ENCODE data around the gene DENND1A. TPM values are rescaled to one million over a fixed set of nuclear protein-coding genes. Genes with fewer than 3 reads are reported as not detected.
A peak's percentile ranks its signal among the peaks of the same experiment; 100 is the strongest.

DENND1A gene
- total RNA-seq, 1 donor from 2014 or later = 12.7 TPM

DNA sequence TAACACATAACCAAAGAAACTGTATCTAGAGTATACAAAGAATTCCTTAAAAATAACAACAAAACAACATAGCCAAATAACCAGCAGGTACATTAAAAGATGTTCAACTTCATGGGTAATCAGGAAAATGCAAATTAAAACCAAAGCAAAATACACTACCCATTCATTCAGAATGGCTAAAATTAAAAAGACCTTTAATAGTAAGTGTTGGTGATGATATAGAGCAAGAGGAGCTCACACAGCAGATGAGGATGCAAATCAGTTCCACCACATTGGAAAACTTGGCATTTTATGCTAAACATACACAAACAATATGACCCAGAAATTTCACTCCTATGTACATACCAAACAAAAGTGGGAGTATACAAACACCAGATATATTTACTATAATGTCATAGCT, 97.8 kb downstream of the DENND1A start:
- Mint-ChIP-seq H3K27ac (ENCODE audit: unreplicated experiment) (no peak overlapping the region), H3K36me3 (ENCODE audit: low read depth, unreplicated experiment) (peaks cover 2% of the 10 kb centered on the region), H3K4me3 (ENCODE audit: unreplicated experiment) (no peak overlapping the region), H3K27me3 (ENCODE audit: low read depth, unreplicated experiment) (no peaks in the 10 kb centered on the region), H3K9me3 (ENCODE audit: unreplicated experiment) (peaks cover 8% of the 10 kb centered on the region), H3K4me1 (ENCODE audit: low read depth, unreplicated experiment) (peaks cover 9% of the 10 kb centered on the region)
- Histone ChIP-seq H3K4me1 (ENCODE audit: insufficient read depth, low read length) (peaks cover 9% of the 10 kb centered on the region), H3K4me3 (ENCODE audit: insufficient read depth, low read depth, low read length) (no peak overlapping the region), H3K9ac (ENCODE audit: low read length) (no peak overlapping the region), H3K4me2 (ENCODE audit: low read length) (no peak overlapping the region), H3K9me3 (ENCODE audit: insufficient read depth, low read depth, low read length) (no peaks in the 10 kb centered on the region), H3K36me3 (ENCODE audit: insufficient read depth, low read length) (no peaks in the 10 kb centered on the region), H3K27ac (ENCODE audit: low read depth, low read length) (no peak overlapping the region), H3K27me3 (ENCODE audit: insufficient read depth, low read length) (no peaks in the 10 kb centered on the region), H2AFZ (ENCODE audit: low read depth, low read length) (no peak overlapping the region), H3K79me2 (ENCODE audit: insufficient read depth, low read length) (no peaks in the 10 kb centered on the region), H4K20me1 (ENCODE audit: insufficient read depth, low read length) (no peaks in the 10 kb centered on the region)
- DNase-seq (ENCODE audit: low read depth) (no peak), FAIRE-seq (no peak)
- TF ChIP-seq, protein P1, sequence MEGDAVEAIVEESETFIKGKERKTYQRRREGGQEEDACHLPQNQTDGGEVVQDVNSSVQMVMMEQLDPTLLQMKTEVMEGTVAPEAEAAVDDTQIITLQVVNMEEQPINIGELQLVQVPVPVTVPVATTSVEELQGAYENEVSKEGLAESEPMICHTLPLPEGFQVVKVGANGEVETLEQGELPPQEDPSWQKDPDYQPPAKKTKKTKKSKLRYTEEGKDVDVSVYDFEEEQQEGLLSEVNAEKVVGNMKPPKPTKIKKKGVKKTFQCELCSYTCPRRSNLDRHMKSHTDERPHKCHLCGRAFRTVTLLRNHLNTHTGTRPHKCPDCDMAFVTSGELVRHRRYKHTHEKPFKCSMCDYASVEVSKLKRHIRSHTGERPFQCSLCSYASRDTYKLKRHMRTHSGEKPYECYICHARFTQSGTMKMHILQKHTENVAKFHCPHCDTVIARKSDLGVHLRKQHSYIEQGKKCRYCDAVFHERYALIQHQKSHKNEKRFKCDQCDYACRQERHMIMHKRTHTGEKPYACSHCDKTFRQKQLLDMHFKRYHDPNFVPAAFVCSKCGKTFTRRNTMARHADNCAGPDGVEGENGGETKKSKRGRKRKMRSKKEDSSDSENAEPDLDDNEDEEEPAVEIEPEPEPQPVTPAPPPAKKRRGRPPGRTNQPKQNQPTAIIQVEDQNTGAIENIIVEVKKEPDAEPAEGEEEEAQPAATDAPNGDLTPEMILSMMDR (IDR thresholded peaks at IDR 0.05; ENCODE audit: insufficient read depth, low read depth, low read length) = no peak
- no peak for TF ChIP-seq EZH2 (IDR thresholded peaks at IDR 0.05; ENCODE audit: insufficient read depth, low read length)

DNA sequence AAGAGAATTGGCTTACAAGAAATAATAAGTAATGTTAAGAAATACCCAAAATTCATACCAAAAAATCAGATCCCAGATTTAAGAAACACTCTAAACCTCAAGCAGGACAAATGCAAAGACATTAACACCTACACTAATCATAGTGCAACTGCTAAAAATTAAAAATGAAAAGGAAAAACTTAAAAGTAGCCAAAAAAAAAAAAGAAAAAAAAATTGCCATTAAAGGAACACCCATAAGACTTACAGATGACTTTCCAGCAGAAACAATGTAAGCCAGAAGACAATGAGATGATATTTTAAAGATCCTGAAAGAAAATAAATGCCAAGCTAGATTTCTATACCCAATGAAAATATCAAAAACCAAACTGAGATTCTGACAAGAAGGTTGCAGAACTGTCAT, 101.5 kb downstream of the DENND1A start:
- Mint-ChIP-seq H3K4me3 (ENCODE audit: unreplicated experiment) (no peak overlapping the region), H3K4me1 (ENCODE audit: low read depth, unreplicated experiment) (no peaks in the 10 kb centered on the region), H3K9me3 (ENCODE audit: unreplicated experiment) (peaks cover 8% of the 10 kb centered on the region), H3K27ac (ENCODE audit: unreplicated experiment) (no peak overlapping the region), H3K36me3 (ENCODE audit: low read depth, unreplicated experiment) (peaks cover 5% of the 10 kb centered on the region), H3K27me3 (ENCODE audit: low read depth, unreplicated experiment) (no peaks in the 10 kb centered on the region)
- Histone ChIP-seq H3K27ac (ENCODE audit: low read depth, low read length) (no peak overlapping the region), H3K4me1 (ENCODE audit: insufficient read depth, low read length) (no peaks in the 10 kb centered on the region), H3K9me3 (ENCODE audit: insufficient read depth, low read depth, low read length) (no peaks in the 10 kb centered on the region), H3K4me3 (ENCODE audit: insufficient read depth, low read depth, low read length) (no peak overlapping the region), H3K9ac (ENCODE audit: low read length) (no peak overlapping the region), H3K36me3 (ENCODE audit: insufficient read depth, low read length) (no peaks in the 10 kb centered on the region), H3K79me2 (ENCODE audit: insufficient read depth, low read length) (no peaks in the 10 kb centered on the region), H3K27me3 (ENCODE audit: insufficient read depth, low read length) (no peaks in the 10 kb centered on the region), H3K4me2 (ENCODE audit: low read length) (no peak overlapping the region), H2AFZ (ENCODE audit: low read depth, low read length) (no peak overlapping the region), H4K20me1 (ENCODE audit: insufficient read depth, low read length) (no peaks in the 10 kb centered on the region)
- TF ChIP-seq, protein P1 (IDR thresholded peaks at IDR 0.05; ENCODE audit: insufficient read depth, low read depth, low read length) = no peak
- TF ChIP-seq EZH2 (IDR thresholded peaks at IDR 0.05; ENCODE audit: insufficient read depth, low read length) = no peak
- DNase-seq (ENCODE audit: low read depth) (no peak), FAIRE-seq (no peak)

DNA sequence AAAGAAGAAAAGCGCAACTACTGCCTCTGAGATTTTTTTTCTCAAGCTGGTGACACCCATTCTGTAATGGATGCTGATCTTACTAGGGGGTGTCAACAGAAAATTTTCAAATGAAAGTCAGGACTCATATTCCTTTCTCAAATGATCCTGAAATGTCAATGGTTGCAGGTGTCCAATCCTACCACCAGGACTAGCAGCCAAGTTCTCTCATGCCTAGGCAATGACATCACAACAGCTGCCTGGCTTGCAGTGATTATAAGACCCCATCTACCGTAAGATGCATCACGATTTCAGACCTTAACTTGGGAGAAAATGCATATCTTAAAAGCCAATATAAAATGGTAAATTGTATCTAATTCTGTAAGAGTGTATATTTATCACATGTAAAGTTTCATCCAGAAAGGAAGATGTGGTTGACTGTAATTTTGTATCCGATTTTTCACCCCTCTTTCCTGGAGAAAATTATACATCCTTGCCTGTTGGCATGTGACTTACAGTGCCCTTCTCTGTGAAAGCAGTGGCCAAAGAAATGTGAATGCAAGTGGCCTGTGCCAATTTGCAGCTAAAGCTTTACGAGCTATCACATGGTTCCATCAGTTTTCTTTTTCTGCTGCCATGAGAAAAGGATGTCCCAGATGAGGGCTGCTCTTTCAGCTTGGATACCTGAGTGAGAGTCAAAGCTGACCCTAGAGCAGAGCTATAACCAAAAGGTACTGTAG, 104.4 kb downstream of the DENND1A start:
- peak; percentile 62 for FAIRE-seq
- Mint-ChIP-seq H3K4me1 (ENCODE audit: low read depth, unreplicated experiment) (no peaks in the 10 kb centered on the region), H3K27me3 (ENCODE audit: low read depth, unreplicated experiment) (no peaks in the 10 kb centered on the region)

More for the DNA sequence above, 104.4 kb downstream of the DENND1A start:
- H3K4me1 ChIP-seq (ENCODE audit: insufficient read depth, low read length) = no peaks in the 10 kb centered on the region
- H3K4me2 ChIP-seq (ENCODE audit: low read length) = no peak overlapping the region
- no peak for TF ChIP-seq EZH2 (IDR thresholded peaks at IDR 0.05; ENCODE audit: insufficient read depth, low read length)
- TF ChIP-seq, protein P1 (IDR thresholded peaks at IDR 0.05; ENCODE audit: insufficient read depth, low read depth, low read length) = peak; percentile 28
- H3K9ac ChIP-seq (ENCODE audit: low read length) = no peak overlapping the region
- no peaks in the 10 kb centered on the region for H3K36me3 ChIP-seq (ENCODE audit: insufficient read depth, low read length)
- Mint-ChIP-seq H3K9me3 (ENCODE audit: unreplicated experiment) (peaks cover 8% of the 10 kb centered on the region), H3K36me3 (ENCODE audit: low read depth, unreplicated experiment) (peaks cover 5% of the 10 kb centered on the region), H3K27ac (ENCODE audit: unreplicated experiment) (no peak overlapping the region), H3K4me3 (ENCODE audit: unreplicated experiment) (no peak overlapping the region)
- H3K79me2 ChIP-seq (ENCODE audit: insufficient read depth, low read length) = no peaks in the 10 kb centered on the region
- H3K27ac ChIP-seq (ENCODE audit: low read depth, low read length) = no peak overlapping the region
- no peaks in the 10 kb centered on the region for H3K9me3 ChIP-seq (ENCODE audit: insufficient read depth, low read depth, low read length)
- H3K4me3 ChIP-seq (ENCODE audit: insufficient read depth, low read depth, low read length) = no peak overlapping the region
- H4K20me1 ChIP-seq (ENCODE audit: insufficient read depth, low read length) = no peaks in the 10 kb centered on the region
- H3K27me3 ChIP-seq (ENCODE audit: insufficient read depth, low read length) = no peaks in the 10 kb centered on the region
- no peak overlapping the region for H2AFZ ChIP-seq (ENCODE audit: low read depth, low read length)
- DNase-seq (ENCODE audit: low read depth) = peak; percentile 72

Measured in astrocyte (in vitro differentiated cells and primary cell).